ENCODE results near the gene CHI3L2.

CHI3L2 gene

GRCh38 chr1:111219557-111220286 lies 7.8 kb upstream of the CHI3L2 start:
- no peak for TF ChIP-seq CTCF (conservative IDR thresholded peaks at IDR 0.05; ENCODE audit: low read depth)
- ChIA-PET POLR2A (ENCODE audit: low non-redundant PET) (no interaction called here), CTCF (no interaction called here)
- H3K27ac ChIP-seq: no peak overlapping the region
- no peak for DNase-seq (ENCODE audit: low spot score)

GRCh38 chr1:111220302-111220890 lies 7.1 kb upstream of the CHI3L2 start:
- H3K27ac ChIP-seq: no peak overlapping the region
- ChIA-PET CTCF (no interaction called here), POLR2A (ENCODE audit: low non-redundant PET) (no interaction called here)
- DNase-seq (ENCODE audit: low spot score): no peak
- TF ChIP-seq CTCF (conservative IDR thresholded peaks at IDR 0.05; ENCODE audit: low read depth): no peak

GRCh38 chr1:111221276-111221632 lies 6.3 kb upstream of the CHI3L2 start:
- CTCF ChIA-PET: interaction anchor here (0.6 to 1.2 kb wide), 3 partner anchors 93 to 430 kb away, joined by 3 to 6 read pairs (median 3); no protein-coding TSS in a partner anchor
- TF ChIP-seq CTCF (conservative IDR thresholded peaks at IDR 0.05; ENCODE audit: low read depth): no peak
- DNase-seq (ENCODE audit: low spot score): no peak
- POLR2A ChIA-PET (ENCODE audit: low non-redundant PET): no interaction called here
- H3K27ac ChIP-seq: no peak overlapping the region

- no peak for TF ChIP-seq CTCF (conservative IDR thresholded peaks at IDR 0.05; ENCODE audit: low read depth)
- CTCF ChIA-PET: interaction anchor here (0.6 to 1.2 kb wide), 2 partner anchors 92 to 100 kb away, joined by 3 read pairs; no protein-coding TSS in a partner anchor
- no peak overlapping the region for H3K27ac ChIP-seq
- POLR2A ChIA-PET (ENCODE audit: low non-redundant PET): no interaction called here
- DNase-seq (ENCODE audit: low spot score): no peak
These were observed 5.8 kb upstream of the CHI3L2 start for GRCh38 chr1:111221633-111222291.

GRCh38 chr1:111222308-111223125 lies 5.0 kb upstream of the CHI3L2 start:
- DNase-seq (ENCODE audit: low spot score): peak; percentile 91
- TF ChIP-seq CTCF (conservative IDR thresholded peaks at IDR 0.05; ENCODE audit: low read depth): peak; percentile 94
- ChIA-PET POLR2A (ENCODE audit: low non-redundant PET) (interaction anchor here (0.6 kb wide), 1 partner anchor 10 kb away, joined by 5 read pairs; no protein-coding TSS in a partner anchor), CTCF (interaction anchor here (0.5 to 1.8 kb wide), 17 partner anchors 10 to 464 kb away, joined by 3 to 23 read pairs (median 4); no protein-coding TSS in a partner anchor)
- no peak overlapping the region for H3K27ac ChIP-seq
